Measurements from ENCODE around the gene SRP68. TPM values are rescaled to one million over a fixed set of nuclear protein-coding genes. Genes with fewer than 3 reads are reported as not detected.

The SRP68 gene
- total RNA-seq, 4 donors from 2014 or later, result 32.2 to 43.4 (median 32.6) TPM

GRCh38 chr17:76088868-76089576 is 16.7 kb upstream of the SRP68 start:
- Histone ChIP-seq H3K36me3 (peaks cover 0 to 96% (median 0%) of the 10 kb centered on the region in 3 donors), H3K9me3 (no peaks in the 10 kb centered on the region)
- DNase-seq, result no peak

GRCh38 chr17:76088041-76088867 is 15.9 kb upstream of the SRP68 start:
- TF ChIP-seq CTCF (IDR thresholded peaks at IDR 0.05) (no peak), POLR2A (IDR thresholded peaks at IDR 0.05) (no peak)
- no peaks in the 10 kb centered on the region for H3K9me3 ChIP-seq
- no peak for DNase-seq
- H3K36me3 ChIP-seq, result peaks cover 0 to 96% (median 0%) of the 10 kb centered on the region in 3 donors
- no peak overlapping the region for H3K27ac ChIP-seq
- no peaks in the 10 kb centered on the region for H3K4me1 ChIP-seq
- H3K4me3 ChIP-seq, result no peak overlapping the region
- no peaks in the 10 kb centered on the region for H3K27me3 ChIP-seq

More at GRCh38 chr17:76088868-76089576, 16.7 kb upstream of the SRP68 start:
- Histone ChIP-seq H3K27ac (no peak overlapping the region), H3K27me3 (no peaks in the 10 kb centered on the region), H3K4me1 (no peaks in the 10 kb centered on the region), H3K4me3 (no peak overlapping the region)
- TF ChIP-seq POLR2A (IDR thresholded peaks at IDR 0.05) (no peak), CTCF (IDR thresholded peaks at IDR 0.05) (no peak)

- no peak for DNase-seq
- no peak for TF ChIP-seq POLR2A (IDR thresholded peaks at IDR 0.05)
- TF ChIP-seq CTCF (IDR thresholded peaks at IDR 0.05), result no peak
- Histone ChIP-seq H3K27me3 (no peaks in the 10 kb centered on the region), H3K27ac (no peak overlapping the region), H3K36me3 (peaks cover 0 to 96% (median 0%) of the 10 kb centered on the region in 3 donors), H3K4me1 (no peaks in the 10 kb centered on the region), H3K4me3 (no peak overlapping the region), H3K9me3 (no peaks in the 10 kb centered on the region)
These were observed 15.2 kb upstream of the SRP68 start for GRCh38 chr17:76087531-76087930.

- H3K9me3 ChIP-seq, result no peaks in the 10 kb centered on the region
- TF ChIP-seq CTCF (IDR thresholded peaks at IDR 0.05) (no peak), POLR2A (IDR thresholded peaks at IDR 0.05) (no peak)
These were observed 14.1 kb upstream of the SRP68 start for GRCh38 chr17:76086384-76086783.

GRCh38 chr17:76085731-76086366 is 13.5 kb upstream of the SRP68 start:
- Histone ChIP-seq H3K9me3 (no peaks in the 10 kb centered on the region), H3K36me3 (peaks cover 0 to 85% (median 0%) of the 10 kb centered on the region in 3 donors), H3K27ac (no peak overlapping the region), H3K4me3 (no peak overlapping the region), H3K4me1 (no peaks in the 10 kb centered on the region), H3K27me3 (no peaks in the 10 kb centered on the region)
- DNase-seq, result no peak
- no peak for TF ChIP-seq POLR2A (IDR thresholded peaks at IDR 0.05)
- no peak for TF ChIP-seq CTCF (IDR thresholded peaks at IDR 0.05)

More at GRCh38 chr17:76086384-76086783, 14.1 kb upstream of the SRP68 start:
- DNase-seq, result no peak
- H3K36me3 ChIP-seq, result peaks cover 0 to 90% (median 0%) of the 10 kb centered on the region in 3 donors
- H3K4me1 ChIP-seq, result no peaks in the 10 kb centered on the region
- H3K27ac ChIP-seq, result no peak overlapping the region
- H3K4me3 ChIP-seq, result no peak overlapping the region
- no peaks in the 10 kb centered on the region for H3K27me3 ChIP-seq

Data from Peyer's patch (tissue), 4 donors.